ENCODE measurements around the gene UPK1B. TPM values are rescaled to one million over a fixed set of nuclear protein-coding genes. Genes with fewer than 3 reads are reported as not detected.

Gene UPK1B
- total and polyA plus RNA-seq, 4 donors, result 0.21 to 2.1 (median 0.56) TPM

GRCh38 chr3:119220970-119221667 is 47.7 kb downstream of the UPK1B start:
- Histone ChIP-seq H3K4me1 (ENCODE audit: control insufficient read depth in 5 of 5, insufficient read depth in 5 of 5, low read length in 5 of 5) (peaks cover 0 to 16% (median 0%) of the 10 kb centered on the region in 5 donors), H3K4me3 (no peak overlapping the region), H3K27ac (ENCODE audit: low read depth in 1 of 2, low read length in 1 of 2) (no peak overlapping the region), H3K36me3 (ENCODE audit: control insufficient read depth in 4 of 4, insufficient read depth in 4 of 4, low read length in 4 of 4) (peaks cover 20 to 40% (median 29%) of the 10 kb centered on the region in 4 donors), H3K27me3 (ENCODE audit: control insufficient read depth in 3 of 3, insufficient read depth in 3 of 3, low read length in 2 of 3) (no peaks in the 10 kb centered on the region), H3K9ac (ENCODE audit: insufficient read depth in 1 of 2, low read length in 2 of 2) (no peak overlapping the region), H3K9me3 (ENCODE audit: control insufficient read depth in 4 of 4, insufficient read depth in 3 of 4, low read length in 3 of 4) (no peaks in the 10 kb centered on the region)
- TF ChIP-seq CTCF (IDR thresholded peaks at IDR 0.05; ENCODE audit: control extremely low read depth, extremely low read depth), result no peak
- ATAC-seq (ENCODE audit: insufficient read depth, low FRiP score) (no peak), DNase-seq (no peak)
- 61 to 93% methylated on average over 3 of the region's 3 CpGs for WGBS, 2 donors

GRCh38 chr3:119221779-119222320 is 48.5 kb downstream of the UPK1B start:
- 89 to 94% methylated on average over 2 of the region's 2 CpGs for WGBS, 2 donors

GRCh38 chr3:119222391-119222790 is 49.0 kb downstream of the UPK1B start:
- Histone ChIP-seq H3K4me1 (ENCODE audit: control insufficient read depth in 5 of 5, insufficient read depth in 5 of 5, low read length in 5 of 5) (peaks cover 0 to 16% (median 0%) of the 10 kb centered on the region in 5 donors), H3K9me3 (ENCODE audit: control insufficient read depth in 4 of 4, insufficient read depth in 3 of 4, low read length in 3 of 4) (no peaks in the 10 kb centered on the region), H3K27me3 (ENCODE audit: control insufficient read depth in 3 of 3, insufficient read depth in 3 of 3, low read length in 2 of 3) (no peaks in the 10 kb centered on the region), H3K36me3 (ENCODE audit: control insufficient read depth in 4 of 4, insufficient read depth in 4 of 4, low read length in 4 of 4) (peaks cover 19 to 39% (median 31%) of the 10 kb centered on the region in 4 donors), H3K4me3 (no peak overlapping the region), H3K9ac (ENCODE audit: insufficient read depth in 1 of 2, low read length in 2 of 2) (peak overlapping the region in 1 of 2 donors; percentile 65), H3K27ac (ENCODE audit: low read depth in 1 of 2, low read length in 1 of 2) (no peak overlapping the region)
- no peak for ATAC-seq (ENCODE audit: insufficient read depth, low FRiP score)
- 87 to 92% methylated on average over 7 of the region's 7 CpGs for WGBS, 2 donors
- no peak for TF ChIP-seq CTCF (IDR thresholded peaks at IDR 0.05; ENCODE audit: control extremely low read depth, extremely low read depth)
- peak; percentile 55 to 88 (median 79) for DNase-seq

More at GRCh38 chr3:119221779-119222320, 48.5 kb downstream of the UPK1B start:
- ATAC-seq (ENCODE audit: insufficient read depth, low FRiP score), result no peak
- Histone ChIP-seq H3K27me3 (ENCODE audit: control insufficient read depth in 3 of 3, insufficient read depth in 3 of 3, low read length in 2 of 3) (no peaks in the 10 kb centered on the region), H3K4me1 (ENCODE audit: control insufficient read depth in 5 of 5, insufficient read depth in 5 of 5, low read length in 5 of 5) (peaks cover 0 to 16% (median 0%) of the 10 kb centered on the region in 5 donors), H3K4me3 (no peak overlapping the region), H3K9ac (ENCODE audit: insufficient read depth in 1 of 2, low read length in 2 of 2) (no peak overlapping the region), H3K9me3 (ENCODE audit: control insufficient read depth in 4 of 4, insufficient read depth in 3 of 4, low read length in 3 of 4) (no peaks in the 10 kb centered on the region), H3K36me3 (ENCODE audit: control insufficient read depth in 4 of 4, insufficient read depth in 4 of 4, low read length in 4 of 4) (peaks cover 20 to 39% (median 34%) of the 10 kb centered on the region in 4 donors), H3K27ac (ENCODE audit: low read depth in 1 of 2, low read length in 1 of 2) (no peak overlapping the region)
- TF ChIP-seq CTCF (IDR thresholded peaks at IDR 0.05; ENCODE audit: control extremely low read depth, extremely low read depth), result no peak
- DNase-seq, result no peak

Data from lung (tissue), 12 donors.